Activated CD4-positive, alpha-beta T cell treated with anti-CD3 and anti-CD28 coated beads, Interleukin-10, Interleukin-2, amounts not matched to agents 100 ng/mL and 50 ng/mL, durations not matched to agents 16 hours and 8 hours (primary cell): ENCODE results near the gene COMMD10.
A peak's percentile ranks its signal among the peaks of the same experiment; 100 is the strongest.

Experiments used
- DNase-seq: peaks from one replicate; pipeline ENCODE4 v3.0.0-alpha.2; 2020

Gene COMMD10

DNA sequence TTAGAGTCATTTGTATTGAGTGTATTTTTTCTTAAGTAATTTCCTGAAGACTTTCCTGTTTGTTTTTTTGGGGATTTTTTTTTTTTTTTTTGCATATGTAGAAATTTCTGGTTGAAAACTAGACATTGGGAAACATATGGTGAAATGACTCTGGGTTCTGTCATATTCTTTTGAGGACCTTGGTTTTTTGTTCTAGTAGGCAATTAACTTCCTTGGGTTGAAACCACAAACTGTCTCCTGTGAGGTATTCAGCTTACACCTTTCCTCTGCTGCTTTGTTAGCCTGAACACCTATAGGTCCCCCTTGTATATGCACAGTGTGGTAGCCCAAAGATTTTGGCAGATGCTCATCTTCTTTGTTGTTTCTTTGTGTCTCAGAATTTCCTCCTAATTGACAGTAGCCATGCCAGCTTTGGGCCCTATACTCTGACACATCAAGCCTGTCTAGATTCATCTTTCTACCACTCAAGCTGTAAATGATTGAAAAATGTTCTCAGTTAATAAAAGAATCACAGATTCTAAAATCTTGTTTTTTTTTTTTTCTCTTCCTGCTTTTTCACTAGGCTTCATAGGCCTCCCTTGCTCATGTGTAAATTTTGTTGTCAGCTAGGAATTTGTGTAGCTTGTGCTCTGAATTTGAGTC is 140.6 kb downstream of the COMMD10 start:
- DNase-seq: no peak

DNA sequence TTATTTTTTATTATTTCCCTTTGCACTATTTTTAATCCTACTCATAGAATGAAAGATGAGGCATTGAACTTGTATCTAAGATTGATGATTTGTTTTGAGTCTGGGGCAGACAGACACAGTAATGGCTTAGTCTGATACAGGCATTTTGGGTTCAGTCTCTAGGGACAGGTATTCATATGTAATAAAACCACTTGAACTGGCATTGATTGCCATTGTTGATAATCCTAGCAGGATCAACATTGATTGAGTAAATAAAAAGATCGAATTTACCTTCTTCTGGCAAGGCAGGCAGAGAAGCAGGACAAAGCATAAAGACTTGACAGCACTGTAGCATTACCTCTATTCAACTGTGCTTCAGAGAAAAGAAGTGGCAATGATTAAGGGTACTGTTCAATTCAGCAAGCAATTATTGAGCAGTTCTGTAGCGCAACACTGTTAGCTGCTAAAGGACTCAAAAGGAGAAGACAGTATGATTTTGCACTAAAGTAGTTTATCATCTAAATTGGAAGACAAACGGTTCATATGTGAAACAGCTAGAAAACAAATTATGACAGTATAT is 144.4 kb downstream of the COMMD10 start:
- no peak for DNase-seq

DNA sequence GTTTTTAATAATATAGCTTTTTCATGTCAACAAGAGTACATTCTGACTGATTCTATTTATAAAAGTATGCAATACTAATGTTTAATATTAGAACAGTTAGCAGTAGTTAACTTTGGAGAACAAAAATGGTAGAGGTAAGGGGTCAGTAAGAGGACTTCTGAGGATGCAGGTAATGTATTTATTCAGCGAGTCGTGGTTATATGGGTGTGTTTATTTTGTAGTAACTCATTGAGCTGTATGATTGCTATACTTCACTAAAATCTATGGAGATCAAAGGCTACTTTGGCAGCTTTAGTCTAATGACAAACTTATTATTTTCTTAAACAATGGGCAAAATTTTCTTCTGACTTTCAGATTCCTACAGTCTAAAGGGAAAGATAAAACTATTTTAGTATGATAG is 146.5 kb downstream of the COMMD10 start:
- no peak for DNase-seq

DNA sequence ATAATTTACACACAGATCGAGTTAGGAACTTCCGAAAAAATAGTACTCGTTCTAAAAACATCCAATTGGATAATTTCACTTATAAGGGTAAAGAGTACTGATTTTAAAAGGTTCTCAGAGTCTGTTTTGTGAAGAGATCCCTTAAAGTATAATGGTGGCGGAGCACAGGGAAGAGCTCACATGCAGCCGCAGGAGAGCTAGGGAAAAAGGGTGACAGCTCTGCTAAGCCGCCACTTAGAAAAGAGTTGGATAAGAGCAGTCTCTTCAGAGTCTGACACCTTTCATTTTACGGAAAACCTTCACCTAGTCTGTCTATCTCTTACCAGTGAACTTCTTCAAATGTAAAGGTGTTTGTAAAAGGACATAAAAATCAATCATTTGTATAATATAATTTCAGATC is 149.9 kb downstream of the COMMD10 start:
- no peak for DNase-seq

DNA sequence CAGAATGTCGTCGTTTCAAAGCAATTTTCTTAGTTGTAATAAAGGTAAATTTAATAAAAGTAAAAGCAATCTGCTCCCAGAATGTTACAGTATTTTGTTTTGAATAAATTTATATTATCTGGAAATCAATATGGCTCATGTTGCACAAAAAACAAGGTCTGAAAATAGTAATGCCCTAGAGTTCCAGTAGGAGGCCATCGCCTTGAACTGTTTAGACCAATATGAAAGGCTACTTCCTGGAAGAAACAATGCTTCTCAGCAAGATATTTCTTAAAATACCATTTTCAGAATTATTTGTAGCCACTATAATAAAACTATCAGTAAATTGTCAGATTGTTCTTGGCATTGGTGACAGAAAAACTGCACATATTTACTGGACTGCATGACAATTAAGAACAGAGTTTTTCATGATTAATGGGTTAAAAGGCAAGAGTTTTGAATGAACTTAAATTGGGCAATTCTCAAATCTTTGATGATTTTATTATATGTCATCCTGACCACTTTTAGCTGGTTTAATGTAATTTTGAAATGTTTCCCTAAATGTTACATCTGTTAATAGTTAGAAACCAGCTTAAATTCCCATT is 153.2 kb downstream of the COMMD10 start:
- DNase-seq: no peak

DNA sequence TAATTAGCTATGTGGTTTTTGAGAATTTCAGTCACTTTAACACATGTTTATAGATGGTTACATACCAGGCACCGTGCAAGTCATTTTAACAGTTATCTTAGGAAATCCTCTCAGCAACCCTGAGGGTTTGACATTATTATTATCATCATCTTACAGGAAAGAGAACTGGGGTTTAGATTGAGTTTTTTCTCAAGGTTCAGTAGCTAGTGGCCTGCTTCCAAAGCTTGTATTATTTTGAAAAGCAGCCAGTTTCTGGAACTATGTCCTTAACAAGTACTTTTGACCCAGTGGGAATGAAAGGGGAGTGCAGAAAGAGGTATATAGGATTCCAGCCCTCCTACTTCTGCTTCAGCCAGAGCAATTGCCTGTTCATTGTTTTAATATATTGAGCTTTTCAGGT is 157.5 kb downstream of the COMMD10 start:
- DNase-seq: no peak

DNA sequence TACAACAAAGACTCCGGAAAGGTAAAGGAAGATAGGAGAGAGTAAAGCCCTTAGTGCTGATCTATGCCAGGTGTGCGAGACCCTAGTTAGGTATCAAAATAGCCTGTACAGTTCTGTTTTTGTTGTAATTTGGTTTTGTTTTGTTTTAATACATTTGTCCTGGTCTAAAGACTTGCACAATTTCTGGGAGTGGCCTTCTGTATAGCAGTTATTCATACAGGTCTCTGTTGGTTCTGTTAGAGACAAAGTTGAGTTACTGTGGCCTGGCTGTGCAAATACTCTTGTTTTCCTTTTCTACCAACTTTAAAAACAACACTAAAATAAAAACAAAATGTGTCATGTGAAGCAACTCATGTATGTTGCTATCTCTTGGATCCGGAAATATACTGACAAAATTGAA is 163.6 kb downstream of the COMMD10 start:
- no peak for DNase-seq

DNA sequence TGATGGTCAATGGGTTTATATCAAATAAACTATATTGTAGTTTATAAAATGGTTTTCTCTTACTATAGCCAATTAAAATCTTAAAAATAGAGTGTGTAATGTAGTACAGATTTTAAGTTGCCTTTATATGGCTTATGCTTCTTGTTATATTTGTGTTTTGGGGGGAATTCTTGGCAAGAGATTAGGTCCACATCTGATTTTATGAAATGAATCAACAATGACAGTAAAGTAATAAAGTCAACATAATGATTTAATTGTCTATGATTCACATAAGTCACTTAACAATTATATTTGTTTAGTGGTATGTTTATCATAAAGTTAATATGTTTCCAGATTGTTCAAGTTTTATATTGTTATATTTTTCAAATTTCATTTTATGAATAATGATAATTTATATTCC is 164.8 kb downstream of the COMMD10 start:
- DNase-seq: no peak

DNA sequence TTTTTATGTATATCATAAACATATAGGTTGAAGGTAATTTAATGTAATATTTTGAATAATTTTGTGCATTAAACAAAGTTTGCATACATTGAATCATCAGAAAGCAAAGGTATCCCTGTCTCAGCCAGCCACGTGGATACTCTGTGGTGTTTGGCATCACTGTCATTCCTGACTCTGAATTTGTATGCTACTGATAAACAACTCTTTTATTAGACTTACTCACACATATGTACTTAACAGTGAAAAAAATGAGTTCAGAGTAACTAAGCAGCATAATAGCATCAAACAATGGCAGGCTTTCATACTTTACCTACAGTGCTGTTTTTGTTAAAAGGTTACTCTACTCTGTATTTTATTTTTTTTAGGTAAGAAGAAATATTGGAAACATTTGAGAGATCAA is 171.9 kb downstream of the COMMD10 start:
- no peak for DNase-seq

DNA sequence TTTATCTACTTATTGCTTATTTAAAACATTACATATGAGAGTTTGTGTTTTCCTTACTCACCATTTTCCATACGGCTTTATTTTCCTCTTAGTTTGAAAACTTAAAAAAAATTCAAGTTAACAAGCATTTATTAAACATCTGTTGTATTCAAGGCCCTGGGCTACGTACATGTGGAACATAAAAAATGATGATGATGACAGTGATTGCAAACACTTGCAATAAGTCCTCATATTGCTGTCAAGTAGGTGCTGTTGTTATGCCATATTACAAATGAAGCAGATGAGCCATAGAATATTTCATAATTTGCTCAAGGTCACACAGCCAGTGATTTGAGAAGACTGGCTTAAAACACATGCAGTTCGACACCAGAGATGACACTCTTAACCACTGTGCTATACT is 180.6 kb downstream of the COMMD10 start:
- DNase-seq: no peak

DNA sequence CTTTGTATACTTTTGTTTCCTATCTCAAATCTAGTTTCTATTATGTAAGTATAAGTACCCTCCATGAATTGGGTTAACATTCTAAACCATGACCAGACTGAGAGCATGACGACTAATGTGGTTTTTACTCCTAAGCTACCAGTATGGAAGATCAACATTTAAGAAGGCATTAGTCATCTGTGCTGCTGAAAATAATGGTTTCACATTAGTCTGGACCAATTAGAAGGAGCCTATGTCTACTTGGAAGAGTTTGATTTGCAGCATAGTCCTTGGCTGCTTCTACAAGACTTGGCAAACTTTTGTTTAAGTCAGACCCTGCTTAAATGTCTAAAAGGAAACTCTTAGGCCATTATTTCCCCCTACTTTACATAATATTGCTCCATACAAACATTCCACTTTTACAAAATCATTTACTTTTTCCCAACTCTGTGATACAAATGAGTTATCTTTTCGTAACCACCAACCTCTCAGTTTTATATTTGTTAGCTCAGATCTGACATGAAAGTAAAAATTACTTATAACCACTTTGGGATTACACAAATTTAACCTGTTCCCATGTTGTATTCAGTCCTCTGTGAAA is 186.7 kb downstream of the COMMD10 start:
- DNase-seq: peak; percentile 0

DNA sequence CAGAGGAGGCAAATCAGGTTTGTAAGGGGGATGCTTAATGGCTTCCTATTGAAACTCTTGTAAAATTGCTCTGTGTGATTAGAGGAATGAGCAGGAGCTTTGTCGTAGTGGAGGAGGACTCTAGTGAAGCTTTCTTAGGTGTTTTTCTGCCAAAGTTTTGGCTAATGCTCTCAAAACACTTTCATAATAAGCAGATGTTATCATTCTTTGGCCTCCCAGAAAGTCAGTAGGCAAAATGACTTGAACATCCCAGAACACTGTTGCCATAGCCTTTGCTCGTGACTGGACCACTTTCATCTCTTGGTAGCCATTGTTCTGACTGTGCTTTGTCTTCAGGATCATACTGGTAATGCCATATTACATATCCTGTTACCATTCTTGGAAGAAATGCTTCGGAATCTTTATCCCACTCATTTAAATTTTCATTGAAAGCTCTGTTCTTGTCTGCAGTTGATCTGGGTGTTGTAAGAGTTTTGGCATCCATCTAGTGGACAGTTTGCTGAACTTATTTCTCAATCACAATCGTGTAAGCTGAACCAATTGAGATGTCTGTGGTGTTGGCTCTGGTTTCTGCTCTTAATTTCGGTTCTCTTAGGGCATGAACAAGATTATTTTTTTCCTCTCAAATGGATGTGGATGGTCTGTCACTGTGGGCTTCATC is 187.6 kb downstream of the COMMD10 start:
- no peak for DNase-seq

DNA sequence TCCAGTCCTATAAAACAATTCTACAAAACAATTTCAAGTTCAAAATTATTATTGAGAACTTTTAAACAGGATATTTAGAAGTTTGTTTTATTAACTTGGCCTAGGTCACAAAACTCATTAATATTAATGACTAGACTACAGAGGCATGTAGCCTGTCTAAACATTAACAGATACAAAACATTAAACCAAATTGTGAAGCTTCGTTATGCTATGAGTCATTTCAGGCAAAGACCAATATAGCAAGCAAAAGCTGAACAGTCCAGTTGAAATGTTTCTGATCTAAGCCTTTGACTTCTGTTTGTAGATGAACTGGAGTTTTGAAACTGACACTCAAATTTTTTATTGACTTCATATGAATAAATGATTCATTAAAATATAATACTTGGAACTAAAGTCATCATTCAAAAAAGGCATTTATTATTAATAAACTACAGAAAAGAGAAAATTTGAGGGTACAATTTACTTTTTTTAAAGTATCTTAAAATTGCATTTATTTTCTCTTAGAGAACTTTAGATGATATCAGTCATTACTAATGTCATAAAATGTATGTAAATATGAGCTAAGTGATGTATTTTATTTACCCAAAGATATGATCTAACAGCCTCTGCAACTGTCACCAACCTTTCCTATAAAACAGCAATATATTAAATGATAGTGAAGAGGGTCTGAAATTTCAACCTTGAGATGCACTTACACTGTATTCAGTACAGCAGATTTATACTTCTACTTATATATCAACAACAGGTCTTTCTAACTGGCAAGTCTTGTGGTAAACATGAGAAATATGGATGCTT is 188.8 kb downstream of the COMMD10 start:
- no peak for DNase-seq

DNA sequence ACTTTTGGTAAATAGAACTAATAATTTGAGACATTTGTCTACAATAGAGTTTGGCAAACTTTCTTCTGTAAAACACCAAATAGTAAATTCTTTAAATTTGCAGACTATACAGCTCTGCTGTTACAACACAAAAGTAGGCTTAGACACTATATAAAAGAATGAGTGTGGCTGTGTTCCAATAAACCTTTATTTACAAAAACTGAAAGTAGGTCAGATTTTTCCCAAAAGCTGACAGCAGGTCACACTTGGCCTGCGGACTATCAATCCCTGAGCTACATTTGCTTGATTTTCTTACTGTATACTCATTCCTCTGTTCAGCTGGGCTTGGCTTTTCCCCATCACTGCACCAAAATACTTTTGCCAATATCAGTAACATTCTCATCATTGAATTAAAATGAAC is 189.4 kb downstream of the COMMD10 start:
- DNase-seq: no peak

DNA sequence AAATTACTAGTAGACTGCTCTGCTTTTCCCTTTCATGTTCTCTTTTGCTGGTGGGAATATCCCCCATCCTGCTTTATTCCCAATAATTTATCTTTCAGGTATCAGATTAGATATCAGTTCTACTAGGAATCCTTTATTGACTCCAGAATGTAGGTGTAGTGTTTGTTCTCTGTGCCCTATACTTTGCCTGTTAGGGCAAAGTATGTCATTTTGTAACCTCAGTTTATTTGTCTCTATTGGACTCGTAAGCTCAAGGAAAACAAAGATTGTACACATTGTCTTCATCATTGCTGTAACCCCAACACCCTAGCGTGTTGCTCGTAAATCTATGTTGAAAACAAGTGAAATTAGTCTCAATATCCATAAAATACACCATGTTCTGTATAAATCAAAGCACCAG is 190.5 kb downstream of the COMMD10 start:
- DNase-seq: no peak

DNA sequence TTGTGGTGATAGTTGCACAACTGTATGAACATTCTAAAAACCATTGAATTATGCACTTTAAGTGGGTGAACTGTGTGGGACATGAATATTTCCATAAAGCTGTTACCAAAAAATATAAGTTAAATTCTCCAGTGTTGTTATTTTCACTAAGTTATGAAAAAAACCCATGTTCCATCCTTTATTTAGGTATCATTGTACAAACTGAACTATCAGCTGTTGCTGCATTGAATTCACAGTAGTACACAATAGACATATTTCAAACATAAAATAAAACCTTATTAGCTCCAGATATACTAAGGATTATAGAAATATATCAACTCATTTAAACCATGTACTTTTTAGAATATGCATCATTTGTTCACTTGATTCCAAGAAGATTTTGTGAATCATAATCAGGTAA is 192.1 kb downstream of the COMMD10 start:
- no peak for DNase-seq

DNA sequence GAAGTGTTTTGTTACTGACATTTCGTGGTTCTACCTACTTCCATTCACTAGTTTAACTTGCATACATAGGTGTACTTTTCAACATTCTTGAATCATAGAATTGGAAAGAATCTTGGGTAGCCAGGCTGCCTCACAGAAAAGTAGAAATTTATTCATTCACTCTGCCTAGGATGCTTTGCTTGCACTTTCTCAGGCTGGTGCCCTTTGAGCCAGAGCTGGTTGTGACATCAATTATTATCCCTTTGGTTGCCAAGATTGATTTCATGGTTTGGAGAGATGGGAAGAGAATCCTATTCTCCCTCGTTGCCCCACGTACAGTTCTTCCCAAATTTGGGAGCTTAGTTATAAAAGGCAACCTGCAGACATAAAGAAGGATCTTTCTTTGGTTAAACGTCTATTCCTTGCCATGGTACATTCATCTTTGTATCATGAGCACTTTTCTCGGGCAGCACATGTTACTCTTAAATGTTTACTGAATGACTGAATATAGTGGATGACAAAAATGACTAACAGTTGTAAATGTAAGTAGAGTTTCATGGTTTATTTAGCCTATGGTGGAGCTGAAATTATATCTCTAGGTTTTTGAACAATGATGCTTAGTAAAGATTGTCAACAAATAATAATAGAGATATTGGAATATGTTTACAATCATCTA is 195.5 kb downstream of the COMMD10 start:
- no peak for DNase-seq

DNA sequence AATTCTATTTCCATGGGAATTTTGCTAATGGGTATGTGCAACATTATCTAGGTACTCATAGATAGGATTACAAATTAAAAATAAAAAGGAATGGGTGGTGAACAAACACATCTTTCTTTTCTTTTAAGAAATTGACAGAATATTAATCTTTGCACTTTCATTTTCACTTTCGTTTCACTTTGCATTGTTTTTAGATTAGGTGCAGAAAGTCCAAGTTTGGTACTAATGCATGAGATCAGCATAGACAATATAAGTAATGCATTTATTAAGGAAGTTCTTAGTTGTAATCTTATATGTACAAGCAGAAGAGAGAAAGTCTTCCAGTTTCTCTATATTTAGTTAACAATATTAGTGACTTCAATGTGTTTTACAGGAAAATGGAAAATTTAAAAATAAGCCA is 196.5 kb downstream of the COMMD10 start:
- no peak for DNase-seq

DNA sequence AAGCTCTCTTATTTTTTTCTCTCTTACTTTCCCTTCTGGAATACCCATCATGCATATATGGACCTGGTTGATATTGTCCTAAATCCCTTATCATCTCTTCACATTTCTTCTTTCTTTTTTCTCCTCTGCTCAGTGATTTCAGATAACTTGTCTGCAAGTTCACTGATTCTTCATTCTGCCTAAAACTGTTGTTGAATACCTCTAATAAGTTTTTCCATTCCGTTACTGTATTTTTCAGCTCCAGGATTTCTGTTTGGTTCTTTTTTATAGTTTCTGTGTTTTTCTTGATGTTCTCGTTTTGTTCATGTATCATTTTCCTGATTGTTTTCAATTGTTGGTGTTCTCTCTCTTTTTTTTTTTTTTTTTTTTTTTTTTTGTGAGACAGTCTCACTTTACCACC is 203.7 kb downstream of the COMMD10 start:
- no peak for DNase-seq

DNA sequence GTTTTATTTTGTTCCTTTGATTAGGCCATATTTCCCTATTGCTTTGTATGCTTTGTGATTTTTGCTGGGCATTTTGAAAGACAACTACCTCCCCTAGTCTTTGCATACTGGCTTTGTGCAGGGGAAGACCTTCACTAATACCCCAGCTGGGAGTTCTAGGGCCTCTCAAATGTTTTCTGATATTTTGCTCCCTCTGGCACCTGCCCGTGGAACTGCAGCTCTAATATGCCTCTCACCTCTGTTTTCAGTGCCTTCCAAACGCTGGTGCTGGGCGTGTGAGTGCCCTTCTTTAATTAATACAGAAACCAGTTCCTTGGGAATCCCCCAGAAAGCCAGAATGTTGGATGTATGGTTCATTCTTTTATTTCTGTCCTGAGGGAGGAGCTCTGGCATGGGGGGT is 204.5 kb downstream of the COMMD10 start:
- DNase-seq: no peak

DNA sequence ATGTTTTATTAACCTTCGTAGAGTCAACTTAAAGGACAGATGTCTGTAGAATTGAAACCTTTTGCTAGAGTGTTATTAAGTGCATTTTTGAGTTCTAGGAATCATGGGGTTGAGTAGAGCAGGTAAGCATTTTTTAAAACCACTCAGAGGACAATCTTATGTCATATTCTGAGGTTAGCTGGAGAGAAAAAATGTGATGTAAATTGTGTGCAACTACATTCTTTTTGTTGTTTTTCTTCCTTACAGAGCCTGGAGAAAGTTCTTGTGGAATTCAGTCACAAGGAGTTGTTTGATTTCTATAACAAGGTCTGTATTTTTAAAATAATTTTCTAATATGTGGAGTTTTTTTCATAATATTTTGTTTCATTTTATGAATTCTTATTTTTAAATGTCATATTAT is 206.4 kb downstream of the COMMD10 start:
- DNase-seq: no peak

DNA sequence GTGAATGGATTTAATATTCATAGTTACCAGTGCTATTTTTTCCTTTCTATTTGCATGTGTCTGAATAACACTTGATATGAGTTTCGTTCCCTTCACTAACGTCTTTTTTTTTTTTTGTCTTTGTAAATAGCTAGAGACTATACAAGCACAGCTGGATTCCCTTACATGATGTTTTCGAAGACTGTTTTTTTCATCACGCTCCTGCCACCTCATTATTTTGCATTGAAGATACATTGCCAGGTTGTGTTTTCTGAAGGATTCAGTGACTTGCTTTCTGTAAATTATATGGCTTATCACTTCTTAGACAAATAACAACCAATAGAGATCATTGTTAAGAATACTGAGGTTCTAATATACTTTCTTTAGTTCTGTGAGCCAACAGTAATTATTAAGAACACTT is 207.5 kb downstream of the COMMD10 start:
- DNase-seq: no peak
